NB4 (cell line): ENCODE results near the gene ZNF639.

Source experiments
- CTCF ChIP-seq: IDR thresholded peaks from one replicate; pipeline ENCODE4 v1.5.1; 2012; ENCODE audit warnings: low read depth, low read length
- MYC ChIP-seq: IDR thresholded peaks from 2 replicates; pipeline ENCODE4 v1.6.1; 2011; ENCODE audit warnings: low read depth, low read length
- POLR2A ChIP-seq: IDR thresholded peaks from 2 replicates; pipeline ENCODE4 v1.6.1; 2011; ENCODE audit warnings: mild to moderate bottlenecking; ENCODE audit not compliant: insufficient read length; ENCODE audit errors: extremely low read depth

GRCh38 chr3:179369621-179370020, 46.8 kb downstream of the ZNF639 start:
- TF ChIP-seq CTCF = no peak
- TF ChIP-seq POLR2A = no peak
- TF ChIP-seq MYC = no peak
